GM12801 (cell line): ENCODE measurements around the gene USP6NL.

Experiments used
- CTCF ChIP-seq: IDR thresholded peaks from one replicate; pipeline ENCODE4 v1.5.1; 2011; ENCODE audit warnings: control low read depth; ENCODE audit not compliant: insufficient read length; ENCODE audit errors: extremely low read depth

The USP6NL gene

GRCh38 chr10:11598712-11599397 lies 12.6 kb downstream of the USP6NL start:
- no peak for TF ChIP-seq CTCF

- TF ChIP-seq CTCF, result no peak
These were observed 14.0 kb downstream of the USP6NL start for GRCh38 chr10:11597470-11597869.

GRCh38 chr10:11595395-11595692 lies 16.1 kb downstream of the USP6NL start:
- no peak for TF ChIP-seq CTCF

- no peak for TF ChIP-seq CTCF
These were observed 16.7 kb downstream of the USP6NL start for GRCh38 chr10:11594589-11595394.

GRCh38 chr10:11593612-11594011 lies 17.8 kb downstream of the USP6NL start:
- TF ChIP-seq CTCF, result no peak

GRCh38 chr10:11589738-11590137 lies 21.7 kb downstream of the USP6NL start:
- TF ChIP-seq CTCF, result no peak

GRCh38 chr10:11588873-11589574 lies 22.4 kb downstream of the USP6NL start:
- no peak for TF ChIP-seq CTCF
